Esophagus (tissue), 2 donors: ENCODE measurements around the gene EIPR1. TPM values are rescaled to one million over a fixed set of nuclear protein-coding genes. Genes with fewer than 3 reads are reported as not detected.

Experiments used
- H3K27ac ChIP-seq, 2 donors: one replicate each; pipeline ENCODE4 v1.5.1; 2013; ENCODE audit warnings: low read depth in 2 of 2, mild to moderate bottlenecking in 2 of 2, inconsistent platforms in 1 of 2, low read length in 1 of 2, moderate library complexity in 1 of 2
- H3K27me3 ChIP-seq, 2 donors: one replicate each; pipeline ENCODE4 v1.6.1; 2013; ENCODE audit warnings: low read length in 2 of 2, control low read depth in 1 of 2, mild to moderate bottlenecking in 1 of 2; ENCODE audit not compliant: insufficient read depth in 2 of 2, control insufficient read depth in 1 of 2
- H3K36me3 ChIP-seq, 2 donors: one replicate each; pipeline ENCODE4 v1.6.1; 2013; ENCODE audit warnings: low read length in 1 of 2; ENCODE audit not compliant: control insufficient read depth in 2 of 2, insufficient read depth in 2 of 2
- H3K4me1 ChIP-seq, 2 donors: one replicate each; pipeline ENCODE4 v1.6.1; 2013; ENCODE audit warnings: low read length in 1 of 2; ENCODE audit not compliant: control insufficient read depth in 2 of 2, insufficient read depth in 2 of 2
- H3K4me3 ChIP-seq, 2 donors: one replicate each; pipeline ENCODE4 v1.5.1; 2013; ENCODE audit warnings: low read length in 2 of 2, mild to moderate bottlenecking in 2 of 2, low read depth in 1 of 2, moderate library complexity in 1 of 2
- H3K9me3 ChIP-seq, 2 donors: one replicate each; pipeline ENCODE4 v1.6.1; 2013; ENCODE audit warnings: mild to moderate bottlenecking in 2 of 2, low read depth in 1 of 2, low read length in 1 of 2, moderate library complexity in 1 of 2; ENCODE audit not compliant: control insufficient read depth in 2 of 2, insufficient read depth in 1 of 2
- WGBS, 2 donors: extraction: QIAGEN DNeasy Blood & Tissue Kit; methylation state at CpG; one replicate each; pipeline ENCODE4 v1.1.7; 2013; 5-methylcytosine and 5-hydroxymethylcytosine counted together
- polyA plus RNA-seq, 2 donors: library from polyadenylated mRNA; stranded (reverse); fragments of 200-250 nt; gene quantifications; one replicate each; pipeline ENCODE4 v1.2.3, GENCODE V29; 2013
- donor health status: healthy with polysubstance abuse.
- donor health status: Bipolar disorder and iron deficiency.

EIPR1 gene
- polyA plus RNA-seq, 2 donors: 8.2 to 22.8 TPM

GRCh38 chr2:3282056-3282998 lies 95.3 kb downstream of the EIPR1 start:
- Histone ChIP-seq H3K4me3 (no peak overlapping the region), H3K4me1 (peaks cover 3 to 4% of the 10 kb centered on the region in 2 donors), H3K27me3 (no peaks in the 10 kb centered on the region), H3K27ac (no peak overlapping the region), H3K9me3 (peaks cover 0 to 4% of the 10 kb centered on the region in 2 donors), H3K36me3 (peaks cover 0 to 8% of the 10 kb centered on the region in 2 donors)
- 62 to 68% methylated on average over 36 of the region's 36 CpGs for WGBS, 2 donors

- Histone ChIP-seq H3K36me3 (peaks cover 0 to 8% of the 10 kb centered on the region in 2 donors), H3K4me1 (peaks cover 3 to 4% of the 10 kb centered on the region in 2 donors), H3K27ac (no peak overlapping the region), H3K4me3 (no peak overlapping the region), H3K9me3 (peaks cover 0 to 7% of the 10 kb centered on the region in 2 donors), H3K27me3 (no peaks in the 10 kb centered on the region)
- WGBS, 2 donors: 88 to 91% methylated on average over 13 of the region's 13 CpGs
These were observed 96.7 kb downstream of the EIPR1 start for GRCh38 chr2:3280683-3281520.

GRCh38 chr2:3280197-3280596 lies 97.4 kb downstream of the EIPR1 start:
- no peak overlapping the region for H3K27ac ChIP-seq
- 85 to 88% methylated on average over 20 of the region's 20 CpGs for WGBS, 2 donors
- H3K4me3 ChIP-seq: no peak overlapping the region

GRCh38 chr2:3279236-3279960 lies 98.2 kb downstream of the EIPR1 start:
- H3K9me3 ChIP-seq: peaks cover 0 to 7% of the 10 kb centered on the region in 2 donors
- H3K4me1 ChIP-seq: peaks cover 3 to 4% of the 10 kb centered on the region in 2 donors
- no peak overlapping the region for H3K27ac ChIP-seq
- H3K4me3 ChIP-seq: no peak overlapping the region
- 93 to 95% methylated on average over 17 of the region's 17 CpGs for WGBS, 2 donors
- H3K27me3 ChIP-seq: no peaks in the 10 kb centered on the region
- H3K36me3 ChIP-seq: peaks cover 0 to 8% of the 10 kb centered on the region in 2 donors

More at GRCh38 chr2:3280197-3280596, 97.4 kb downstream of the EIPR1 start:
- H3K27me3 ChIP-seq: no peaks in the 10 kb centered on the region
- peaks cover 3 to 4% of the 10 kb centered on the region in 2 donors for H3K4me1 ChIP-seq
- peaks cover 0 to 8% of the 10 kb centered on the region in 2 donors for H3K36me3 ChIP-seq
- H3K9me3 ChIP-seq: peaks cover 0 to 7% of the 10 kb centered on the region in 2 donors

- Histone ChIP-seq H3K27me3 (no peaks in the 10 kb centered on the region), H3K27ac (no peak overlapping the region), H3K4me1 (peaks cover 3 to 4% of the 10 kb centered on the region in 2 donors), H3K4me3 (no peak overlapping the region), H3K36me3 (peaks cover 0 to 8% of the 10 kb centered on the region in 2 donors), H3K9me3 (peaks cover 0 to 7% of the 10 kb centered on the region in 2 donors)
- WGBS, 2 donors: 92 to 93% methylated on average over 14 of the region's 14 CpGs
These were observed 98.9 kb downstream of the EIPR1 start for GRCh38 chr2:3278521-3279218.

GRCh38 chr2:3277748-3278520 lies 99.7 kb downstream of the EIPR1 start:
- Histone ChIP-seq H3K9me3 (peaks cover 0 to 7% of the 10 kb centered on the region in 2 donors), H3K27ac (no peak overlapping the region), H3K4me1 (no peaks in the 10 kb centered on the region), H3K4me3 (no peak overlapping the region), H3K36me3 (peaks cover 0 to 8% of the 10 kb centered on the region in 2 donors), H3K27me3 (no peaks in the 10 kb centered on the region)
- WGBS, 2 donors: 95 to 97% methylated on average over 16 of the region's 16 CpGs

- peaks cover 0 to 8% of the 10 kb centered on the region in 2 donors for H3K36me3 ChIP-seq
- peaks cover 0 to 7% of the 10 kb centered on the region in 2 donors for H3K9me3 ChIP-seq
- WGBS, 2 donors: 81 to 89% methylated on average over 25 of the region's 25 CpGs
- H3K4me1 ChIP-seq: no peaks in the 10 kb centered on the region
- H3K27ac ChIP-seq: no peak overlapping the region
- H3K4me3 ChIP-seq: no peak overlapping the region
- no peaks in the 10 kb centered on the region for H3K27me3 ChIP-seq
These were observed 100.4 kb downstream of the EIPR1 start for GRCh38 chr2:3277050-3277747.

- Histone ChIP-seq H3K4me1 (peaks cover 2 to 3% of the 10 kb centered on the region in 2 donors), H3K27ac (no peak overlapping the region), H3K36me3 (no peaks in the 10 kb centered on the region), H3K27me3 (no peaks in the 10 kb centered on the region), H3K9me3 (peaks cover 0 to 6% of the 10 kb centered on the region in 2 donors), H3K4me3 (no peak overlapping the region)
- WGBS, 2 donors: 96% methylated on average over 7 of the region's 7 CpGs
These were observed 104.9 kb downstream of the EIPR1 start for GRCh38 chr2:3272761-3273160.
